Measurements from ENCODE around the gene PPP2R1B.

DNA sequence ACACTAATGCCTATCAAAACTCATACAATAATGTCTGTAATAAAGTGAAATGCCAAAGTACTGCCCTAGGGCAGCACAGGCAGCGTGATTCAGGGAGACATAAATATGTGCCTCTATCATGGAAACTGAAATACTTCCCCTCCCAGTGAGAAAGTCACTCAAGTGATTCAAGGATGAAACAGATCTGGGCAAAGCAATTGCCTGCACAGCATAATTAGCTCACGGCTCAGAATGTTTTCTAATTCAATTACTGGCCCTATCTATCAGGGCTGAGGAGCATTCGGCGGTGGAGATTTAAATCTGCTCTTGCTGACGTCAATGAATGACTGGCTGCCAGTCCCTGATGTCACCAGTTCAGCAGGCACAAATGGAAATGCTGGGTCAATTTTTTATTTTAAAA, 27.7 kb upstream of the PPP2R1B start:
- TF ChIP-seq TBP (IDR thresholded peaks at IDR 0.05; ENCODE audit: low read depth, low read length) (no peak), KDM1A (IDR thresholded peaks at IDR 0.05; ENCODE audit: borderline replicate concordance, low read length) (no peak), JUND (IDR thresholded peaks at IDR 0.05; ENCODE audit: low read length) (no peak), POU5F1 (IDR thresholded peaks at IDR 0.05; ENCODE audit: low read depth, low read length) (no peak), CEBPB (IDR thresholded peaks at IDR 0.05; ENCODE audit: low read depth, low read length) (no peak), SRF (IDR thresholded peaks at IDR 0.05; ENCODE audit: low read depth, low read length) (no peak), POLR2A (IDR thresholded peaks at IDR 0.05; ENCODE audit: control extremely low read depth in 1 of 2, low read depth in 2 of 2, low read length in 2 of 2) (no peak), SIN3A (conservative IDR thresholded peaks at IDR 0.05 in 1 of 2, IDR thresholded peaks at IDR 0.05 in 1 of 2; ENCODE audit: low read depth in 1 of 2, low read length in 2 of 2) (no peak), EZH2 (IDR thresholded peaks at IDR 0.05; ENCODE audit: low read depth, low read length, severe bottlenecking) (no peak)
- TF ChIP-seq, protein P1, sequence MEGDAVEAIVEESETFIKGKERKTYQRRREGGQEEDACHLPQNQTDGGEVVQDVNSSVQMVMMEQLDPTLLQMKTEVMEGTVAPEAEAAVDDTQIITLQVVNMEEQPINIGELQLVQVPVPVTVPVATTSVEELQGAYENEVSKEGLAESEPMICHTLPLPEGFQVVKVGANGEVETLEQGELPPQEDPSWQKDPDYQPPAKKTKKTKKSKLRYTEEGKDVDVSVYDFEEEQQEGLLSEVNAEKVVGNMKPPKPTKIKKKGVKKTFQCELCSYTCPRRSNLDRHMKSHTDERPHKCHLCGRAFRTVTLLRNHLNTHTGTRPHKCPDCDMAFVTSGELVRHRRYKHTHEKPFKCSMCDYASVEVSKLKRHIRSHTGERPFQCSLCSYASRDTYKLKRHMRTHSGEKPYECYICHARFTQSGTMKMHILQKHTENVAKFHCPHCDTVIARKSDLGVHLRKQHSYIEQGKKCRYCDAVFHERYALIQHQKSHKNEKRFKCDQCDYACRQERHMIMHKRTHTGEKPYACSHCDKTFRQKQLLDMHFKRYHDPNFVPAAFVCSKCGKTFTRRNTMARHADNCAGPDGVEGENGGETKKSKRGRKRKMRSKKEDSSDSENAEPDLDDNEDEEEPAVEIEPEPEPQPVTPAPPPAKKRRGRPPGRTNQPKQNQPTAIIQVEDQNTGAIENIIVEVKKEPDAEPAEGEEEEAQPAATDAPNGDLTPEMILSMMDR (IDR thresholded peaks at IDR 0.05; ENCODE audit: control extremely low read depth in 1 of 3, insufficient read depth in 1 of 3, low read depth in 1 of 3, low read length in 3 of 3), result no peak
- TF ChIP-seq, protein P2, sequence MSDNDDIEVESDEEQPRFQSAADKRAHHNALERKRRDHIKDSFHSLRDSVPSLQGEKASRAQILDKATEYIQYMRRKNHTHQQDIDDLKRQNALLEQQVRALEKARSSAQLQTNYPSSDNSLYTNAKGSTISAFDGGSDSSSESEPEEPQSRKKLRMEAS (IDR thresholded peaks at IDR 0.05), result no peak
- TF ChIP-seq, protein P3, sequence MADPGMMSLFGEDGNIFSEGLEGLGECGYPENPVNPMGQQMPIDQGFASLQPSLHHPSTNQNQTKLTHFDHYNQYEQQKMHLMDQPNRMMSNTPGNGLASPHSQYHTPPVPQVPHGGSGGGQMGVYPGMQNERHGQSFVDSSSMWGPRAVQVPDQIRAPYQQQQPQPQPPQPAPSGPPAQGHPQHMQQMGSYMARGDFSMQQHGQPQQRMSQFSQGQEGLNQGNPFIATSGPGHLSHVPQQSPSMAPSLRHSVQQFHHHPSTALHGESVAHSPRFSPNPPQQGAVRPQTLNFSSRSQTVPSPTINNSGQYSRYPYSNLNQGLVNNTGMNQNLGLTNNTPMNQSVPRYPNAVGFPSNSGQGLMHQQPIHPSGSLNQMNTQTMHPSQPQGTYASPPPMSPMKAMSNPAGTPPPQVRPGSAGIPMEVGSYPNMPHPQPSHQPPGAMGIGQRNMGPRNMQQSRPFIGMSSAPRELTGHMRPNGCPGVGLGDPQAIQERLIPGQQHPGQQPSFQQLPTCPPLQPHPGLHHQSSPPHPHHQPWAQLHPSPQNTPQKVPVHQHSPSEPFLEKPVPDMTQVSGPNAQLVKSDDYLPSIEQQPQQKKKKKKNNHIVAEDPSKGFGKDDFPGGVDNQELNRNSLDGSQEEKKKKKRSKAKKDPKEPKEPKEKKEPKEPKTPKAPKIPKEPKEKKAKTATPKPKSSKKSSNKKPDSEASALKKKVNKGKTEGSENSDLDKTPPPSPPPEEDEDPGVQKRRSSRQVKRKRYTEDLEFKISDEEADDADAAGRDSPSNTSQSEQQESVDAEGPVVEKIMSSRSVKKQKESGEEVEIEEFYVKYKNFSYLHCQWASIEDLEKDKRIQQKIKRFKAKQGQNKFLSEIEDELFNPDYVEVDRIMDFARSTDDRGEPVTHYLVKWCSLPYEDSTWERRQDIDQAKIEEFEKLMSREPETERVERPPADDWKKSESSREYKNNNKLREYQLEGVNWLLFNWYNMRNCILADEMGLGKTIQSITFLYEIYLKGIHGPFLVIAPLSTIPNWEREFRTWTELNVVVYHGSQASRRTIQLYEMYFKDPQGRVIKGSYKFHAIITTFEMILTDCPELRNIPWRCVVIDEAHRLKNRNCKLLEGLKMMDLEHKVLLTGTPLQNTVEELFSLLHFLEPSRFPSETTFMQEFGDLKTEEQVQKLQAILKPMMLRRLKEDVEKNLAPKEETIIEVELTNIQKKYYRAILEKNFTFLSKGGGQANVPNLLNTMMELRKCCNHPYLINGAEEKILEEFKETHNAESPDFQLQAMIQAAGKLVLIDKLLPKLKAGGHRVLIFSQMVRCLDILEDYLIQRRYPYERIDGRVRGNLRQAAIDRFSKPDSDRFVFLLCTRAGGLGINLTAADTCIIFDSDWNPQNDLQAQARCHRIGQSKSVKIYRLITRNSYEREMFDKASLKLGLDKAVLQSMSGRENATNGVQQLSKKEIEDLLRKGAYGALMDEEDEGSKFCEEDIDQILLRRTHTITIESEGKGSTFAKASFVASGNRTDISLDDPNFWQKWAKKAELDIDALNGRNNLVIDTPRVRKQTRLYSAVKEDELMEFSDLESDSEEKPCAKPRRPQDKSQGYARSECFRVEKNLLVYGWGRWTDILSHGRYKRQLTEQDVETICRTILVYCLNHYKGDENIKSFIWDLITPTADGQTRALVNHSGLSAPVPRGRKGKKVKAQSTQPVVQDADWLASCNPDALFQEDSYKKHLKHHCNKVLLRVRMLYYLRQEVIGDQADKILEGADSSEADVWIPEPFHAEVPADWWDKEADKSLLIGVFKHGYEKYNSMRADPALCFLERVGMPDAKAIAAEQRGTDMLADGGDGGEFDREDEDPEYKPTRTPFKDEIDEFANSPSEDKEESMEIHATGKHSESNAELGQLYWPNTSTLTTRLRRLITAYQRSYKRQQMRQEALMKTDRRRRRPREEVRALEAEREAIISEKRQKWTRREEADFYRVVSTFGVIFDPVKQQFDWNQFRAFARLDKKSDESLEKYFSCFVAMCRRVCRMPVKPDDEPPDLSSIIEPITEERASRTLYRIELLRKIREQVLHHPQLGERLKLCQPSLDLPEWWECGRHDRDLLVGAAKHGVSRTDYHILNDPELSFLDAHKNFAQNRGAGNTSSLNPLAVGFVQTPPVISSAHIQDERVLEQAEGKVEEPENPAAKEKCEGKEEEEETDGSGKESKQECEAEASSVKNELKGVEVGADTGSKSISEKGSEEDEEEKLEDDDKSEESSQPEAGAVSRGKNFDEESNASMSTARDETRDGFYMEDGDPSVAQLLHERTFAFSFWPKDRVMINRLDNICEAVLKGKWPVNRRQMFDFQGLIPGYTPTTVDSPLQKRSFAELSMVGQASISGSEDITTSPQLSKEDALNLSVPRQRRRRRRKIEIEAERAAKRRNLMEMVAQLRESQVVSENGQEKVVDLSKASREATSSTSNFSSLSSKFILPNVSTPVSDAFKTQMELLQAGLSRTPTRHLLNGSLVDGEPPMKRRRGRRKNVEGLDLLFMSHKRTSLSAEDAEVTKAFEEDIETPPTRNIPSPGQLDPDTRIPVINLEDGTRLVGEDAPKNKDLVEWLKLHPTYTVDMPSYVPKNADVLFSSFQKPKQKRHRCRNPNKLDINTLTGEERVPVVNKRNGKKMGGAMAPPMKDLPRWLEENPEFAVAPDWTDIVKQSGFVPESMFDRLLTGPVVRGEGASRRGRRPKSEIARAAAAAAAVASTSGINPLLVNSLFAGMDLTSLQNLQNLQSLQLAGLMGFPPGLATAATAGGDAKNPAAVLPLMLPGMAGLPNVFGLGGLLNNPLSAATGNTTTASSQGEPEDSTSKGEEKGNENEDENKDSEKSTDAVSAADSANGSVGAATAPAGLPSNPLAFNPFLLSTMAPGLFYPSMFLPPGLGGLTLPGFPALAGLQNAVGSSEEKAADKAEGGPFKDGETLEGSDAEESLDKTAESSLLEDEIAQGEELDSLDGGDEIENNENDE (IDR thresholded peaks at IDR 0.05; ENCODE audit: insufficient replicate concordance, low read length), result no peak
- TF ChIP-seq, protein P4, sequence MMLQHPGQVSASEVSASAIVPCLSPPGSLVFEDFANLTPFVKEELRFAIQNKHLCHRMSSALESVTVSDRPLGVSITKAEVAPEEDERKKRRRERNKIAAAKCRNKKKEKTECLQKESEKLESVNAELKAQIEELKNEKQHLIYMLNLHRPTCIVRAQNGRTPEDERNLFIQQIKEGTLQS (IDR thresholded peaks at IDR 0.05; ENCODE audit: insufficient read depth, low read depth, low read length), result no peak

Data from H1 (cell line).